GM12878 (cell line): Measurements from ENCODE around the gene RIPOR3. TPM values are rescaled to one million over a fixed set of nuclear protein-coding genes. Genes with fewer than 3 reads are reported as not detected.

Experiments
- ATAC-seq: fragments of 200-7000 bp; cut with Tn5 transposase; 3 replicates; pipeline ENCODE4 v1.9.1; 2020; ENCODE audit warnings: mild to moderate bottlenecking, moderate library complexity
- BruUV-seq: library from RNA; stranded (reverse); fragments of 400-500 nt; replicated peaks from 2 replicates; lab custom pipeline; 2021; lab: Mats Ljungman, UMichigan
- CTCF ChIA-PET: fragments of 300-600 bp; sonication (Branson Sonifier 250); formaldehyde crosslinking; extraction: SDS; loops from one replicate; lab custom pipeline; 2021; ENCODE audit warnings: inconsistent platforms; lab: Yijun Ruan, JAX
- POLR2A ChIA-PET: fragments of 350-600 bp; formaldehyde crosslinking; extraction: SDS; loops from one replicate; lab custom pipeline; 2021; ENCODE audit warnings: inconsistent platforms; lab: Charles Lee
- RAD21 ChIA-PET: fragments of 300-600 bp; sonication (Branson Sonifier 250); formaldehyde crosslinking; loops from one replicate; lab custom pipeline; 2023; ENCODE audit warnings: antibody characterized with exemption; ENCODE audit not compliant: unreplicated experiment; lab: Charles Lee
- SMC1A ChIA-PET: fragments of 300-600 bp; sonication (Branson Sonifier 250); formaldehyde crosslinking; loops from one replicate; lab custom pipeline; 2023; ENCODE audit not compliant: unreplicated experiment, uncharacterized antibody; lab: Charles Lee
- DNase-seq: peaks from one replicate; pipeline ENCODE4 v3.0.0-alpha.2; 2011; ENCODE audit warnings: low read depth, low spot score
- FAIRE-seq: peaks from 3 replicates; lab custom pipeline; 2011; peaks lifted over from hg19 to GRCh38; lab: Jason Lieb, UNC
- H2AFZ ChIP-seq: 2 replicates; pipeline ENCODE4 v1.6.0; 2011; ENCODE audit warnings: low read depth, low read length, control low read depth; ENCODE audit not compliant: control insufficient read depth
- H3K27ac ChIP-seq: 2 replicates; pipeline ENCODE4 v1.5.1; 2011; ENCODE audit warnings: control low read depth; ENCODE audit not compliant: control insufficient read depth, insufficient read depth
- H3K27me3 ChIP-seq, 2 experiments: replicated peaks in 1 of 2; 2 replicates each; pipeline versions ENCODE4 v1.6.0 to v1.6.1; 2011; ENCODE audit warnings: low read length in 1 of 2; ENCODE audit not compliant: control insufficient read depth in 2 of 2, insufficient read depth in 2 of 2
- H3K36me3 ChIP-seq, 2 experiments: 2 replicates each; pipeline ENCODE4 v1.5.1; 2011; ENCODE audit warnings: low read length in 1 of 2; ENCODE audit not compliant: control insufficient read depth in 2 of 2, insufficient read depth in 2 of 2
- H3K4me1 ChIP-seq: 2 replicates; pipeline ENCODE4 v1.6.1; 2011; ENCODE audit warnings: mild to moderate bottlenecking, low read length, moderate library complexity, mixed read lengths; ENCODE audit not compliant: control insufficient read depth, insufficient read depth
- H3K4me2 ChIP-seq: 2 replicates; pipeline ENCODE4 v1.6.0; 2011; ENCODE audit warnings: control low read depth; ENCODE audit not compliant: control insufficient read depth, insufficient read depth
- H3K4me3 ChIP-seq: fragments of 200-600 bp; sonication (generic); 2 replicates; pipeline ENCODE4 v1.5.1; 2016
- H3K79me2 ChIP-seq: 2 replicates; pipeline ENCODE4 v1.6.0; 2011; ENCODE audit warnings: low read length; ENCODE audit not compliant: control insufficient read depth, insufficient read depth
- H3K9ac ChIP-seq: 2 replicates; pipeline ENCODE4 v1.8.0; 2011; ENCODE audit warnings: low read length, control low read depth, mixed read lengths; ENCODE audit not compliant: control insufficient read depth, insufficient read depth
- H3K9me3 ChIP-seq: replicated peaks from 3 replicates; pipeline ENCODE4 v1.5.1; 2011; ENCODE audit warnings: mild to moderate bottlenecking, low read length; ENCODE audit not compliant: control insufficient read depth, insufficient read depth
- H4K20me1 ChIP-seq: 2 replicates; pipeline ENCODE4 v1.6.0; 2011; ENCODE audit not compliant: control insufficient read depth, insufficient read depth
- BCL3 ChIP-seq: IDR thresholded peaks from 2 replicates; pipeline ENCODE4 v1.6.1; 2011; ENCODE audit warnings: borderline replicate concordance, low read depth, mild to moderate bottlenecking, moderate library complexity, low read length; ENCODE audit not compliant: insufficient read depth, poor library complexity, severe bottlenecking
- CBFB ChIP-seq: IDR thresholded peaks from 2 replicates; pipeline ENCODE4 v1.6.1; 2016; ENCODE audit warnings: antibody characterized with exemption, low read depth
- CUX1 ChIP-seq: IDR thresholded peaks from 2 replicates; pipeline ENCODE4 v1.6.1; 2012; ENCODE audit warnings: improper control_type of control experiment, low read depth, low read length; ENCODE audit not compliant: insufficient replicate concordance
- ELK1 ChIP-seq: IDR thresholded peaks from 2 replicates; pipeline ENCODE4 v1.6.1; 2012; ENCODE audit warnings: low read depth, low read length, improper control_type of control experiment
- KAT2A ChIP-seq: conservative IDR thresholded peaks from 2 replicates; pipeline ENCODE4 v1.6.1; 2011; ENCODE audit warnings: low read depth, low read length; ENCODE audit not compliant: control insufficient read depth
- RELB ChIP-seq: fragments of 450-650 bp; IDR thresholded peaks from 2 replicates; pipeline ENCODE4 v1.6.1; 2017; ENCODE audit warnings: low read depth, mild to moderate bottlenecking, moderate library complexity
- SIN3A ChIP-seq: IDR thresholded peaks from 2 replicates; pipeline ENCODE4 v1.6.1; 2012; ENCODE audit warnings: low read depth, low read length, improper control_type of control experiment
- TARDBP ChIP-seq: IDR thresholded peaks from 2 replicates; pipeline ENCODE4 v1.6.1; 2016; ENCODE audit warnings: borderline replicate concordance
- WRNIP1 ChIP-seq: IDR thresholded peaks from 2 replicates; pipeline ENCODE4 v1.6.1; 2011; ENCODE audit warnings: low read depth, low read length, improper control_type of control experiment, borderline replicate concordance
- WGBS: methylation state at CpG from one replicate; pipeline ENCODE4 v1.1.6; 2016; ENCODE audit warnings: low lambda C conversion rate; ENCODE audit not compliant: insufficient replicate concordance, insufficient coverage; ENCODE audit errors: missing lambda C conversion rate; 5-methylcytosine and 5-hydroxymethylcytosine counted together
- in situ Hi-C: fragments of 300-500 bp; cut with MboI; formaldehyde crosslinking; loops from 9 replicates; pipeline ENCODE4 v1.14.3; 2018; ENCODE audit warnings: mixed read lengths
- intact Hi-C: fragments of 100-400 bp; cut with micrococcal nuclease; formaldehyde crosslinking; loops from one replicate; pipeline ENCODE4 v1.14.2; 2022; ENCODE audit not compliant: unreplicated experiment
- polyA plus RNA-seq, 11 experiments: library from polyadenylated mRNA; depleted of rRNA in 4 of 11; unstranded in 6 of 11; stranded (reverse) in 5 of 11; fragments of >200 nt; fragmentation: Nextera tagmentation in 4 of 11; fragmentation: Illumina TruSeq in 1 of 11; extraction: Ambion mirVana in 4 of 11; extraction: Trizol in 1 of 11; gene quantifications; 1 replicate in 1 of 11; 2 replicates in 10 of 11; pipeline versions ENCODE4 v1.2.1 to v1.2.3, GENCODE V29; 2011 to 2016; ENCODE audit warnings: inconsistent platforms in 2 of 11, missing spikeins in 2 of 11, low read depth in 1 of 11
- total RNA-seq, 4 experiments: library from RNA; depleted of rRNA in 3 of 4; stranded (reverse); fragments of >200 nt in 3 of 4; fragmentation: Illumina TruSeq in 1 of 4; extraction: Trizol in 1 of 4; gene quantifications; 2 replicates each; pipeline versions ENCODE4 v1.2.1 to v1.2.3, GENCODE V29; 2013 to 2021

The RIPOR3 gene
- total and polyA plus RNA-seq, 10 of the 15 experiments (the other 5 are each of a cell fraction or from before 2014, with no cell fraction given), result 0.04 to 0.55 (median 0.12) TPM; not detected in 6

GRCh38 chr20:50659975-50660670 is 31.2 kb downstream of the RIPOR3 start:
- no peaks in the 10 kb centered on the region for H3K4me1 ChIP-seq
- no peak overlapping the region for H2AFZ ChIP-seq
- CTCF ChIA-PET, result interaction anchor here (1.1 kb wide), 1 partner anchor 89 kb away, joined by 5 read pairs; no protein-coding TSS in a partner anchor
- in situ Hi-C loops, result no loop called here
- RAD21 ChIA-PET, result interaction anchor here (0.5 kb wide), 1 partner anchor 125 kb away, joined by 3 read pairs; no protein-coding TSS in a partner anchor
- H3K27ac ChIP-seq, result no peak overlapping the region
- no peaks in the 10 kb centered on the region for H3K79me2 ChIP-seq
- no peak overlapping the region for H3K4me3 ChIP-seq
- BruUV-seq, result no TSS peak
- intact Hi-C loops, result loop anchor here (5.0 kb wide), 1 partner anchor 87 kb away; no protein-coding TSS in a partner anchor
- FAIRE-seq (no peak), ATAC-seq (no peak), DNase-seq (no peak)
- SMC1A ChIA-PET, result interaction anchor here (1.2 kb wide), 1 partner anchor 64 kb away, joined by 3 read pairs; no protein-coding TSS in a partner anchor
- H3K9me3 ChIP-seq, result no peaks in the 10 kb centered on the region
- POLR2A ChIA-PET, result no interaction called here
- peaks cover 0 to 3% of the 10 kb centered on the region in 2 experiments; a peak in 1 of 4 replicates for H3K27me3 ChIP-seq
- no peak overlapping the region for H3K9ac ChIP-seq
- WGBS, result 20% methylated on average over 6 of the region's 6 CpGs
- TF ChIP-seq CUX1 (no peak), RELB (no peak), KAT2A (no peak), ELK1 (no peak), SIN3A (no peak), WRNIP1 (no peak), BCL3 (no peak), CBFB (no peak), TARDBP (no peak)
- no peaks in the 10 kb centered on the region for H4K20me1 ChIP-seq
- H3K36me3 ChIP-seq, result no peaks in the 10 kb centered on the region
- no peak overlapping the region for H3K4me2 ChIP-seq
